NT2/D1 (cell line): Measurements from ENCODE around the gene SCCPDH.

Experiments used
- DNase-seq: peaks from one replicate; pipeline ENCODE4 v3.0.0-alpha.2; 2011; ENCODE audit warnings: low read depth, low spot score
- H3K27me3 ChIP-seq: 2 replicates; pipeline ENCODE4 v1.6.0; 2011; ENCODE audit warnings: mild to moderate bottlenecking; ENCODE audit not compliant: insufficient read length, insufficient read depth
- H3K36me3 ChIP-seq: 2 replicates; pipeline ENCODE4 v1.6.1; 2011; ENCODE audit warnings: mild to moderate bottlenecking, low read length, mixed read lengths; ENCODE audit not compliant: insufficient read depth, insufficient read length
- H3K4me1 ChIP-seq: 2 replicates; pipeline ENCODE4 v1.5.1; 2011; ENCODE audit not compliant: insufficient read depth, insufficient read length
- H3K4me3 ChIP-seq: 2 replicates; pipeline ENCODE4 v1.5.1; 2011; ENCODE audit warnings: low read depth; ENCODE audit not compliant: insufficient read length
- H3K9ac ChIP-seq: 2 replicates; pipeline ENCODE4 v1.6.0; 2011; ENCODE audit warnings: low read depth; ENCODE audit not compliant: insufficient read length
- H3K9me3 ChIP-seq: 2 replicates; pipeline ENCODE4 v1.5.1; 2011; ENCODE audit warnings: mild to moderate bottlenecking, low read length; ENCODE audit not compliant: insufficient read depth
- SUZ12 ChIP-seq: IDR thresholded peaks from 2 replicates; pipeline ENCODE4 v1.6.1; 2011; ENCODE audit not compliant: insufficient read length, insufficient read depth; ENCODE audit errors: extremely low read depth
- YY1 ChIP-seq: IDR thresholded peaks from 2 replicates; pipeline ENCODE4 v1.6.1; 2011; ENCODE audit not compliant: insufficient read length, insufficient read depth
- ZNF274 ChIP-seq: IDR thresholded peaks from 2 replicates; pipeline ENCODE4 v1.6.1; 2011; ENCODE audit warnings: mild to moderate bottlenecking, low read depth, low read length

Gene SCCPDH, protein sequence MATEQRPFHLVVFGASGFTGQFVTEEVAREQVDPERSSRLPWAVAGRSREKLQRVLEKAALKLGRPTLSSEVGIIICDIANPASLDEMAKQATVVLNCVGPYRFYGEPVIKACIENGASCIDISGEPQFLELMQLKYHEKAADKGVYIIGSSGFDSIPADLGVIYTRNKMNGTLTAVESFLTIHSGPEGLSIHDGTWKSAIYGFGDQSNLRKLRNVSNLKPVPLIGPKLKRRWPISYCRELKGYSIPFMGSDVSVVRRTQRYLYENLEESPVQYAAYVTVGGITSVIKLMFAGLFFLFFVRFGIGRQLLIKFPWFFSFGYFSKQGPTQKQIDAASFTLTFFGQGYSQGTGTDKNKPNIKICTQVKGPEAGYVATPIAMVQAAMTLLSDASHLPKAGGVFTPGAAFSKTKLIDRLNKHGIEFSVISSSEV

DNA sequence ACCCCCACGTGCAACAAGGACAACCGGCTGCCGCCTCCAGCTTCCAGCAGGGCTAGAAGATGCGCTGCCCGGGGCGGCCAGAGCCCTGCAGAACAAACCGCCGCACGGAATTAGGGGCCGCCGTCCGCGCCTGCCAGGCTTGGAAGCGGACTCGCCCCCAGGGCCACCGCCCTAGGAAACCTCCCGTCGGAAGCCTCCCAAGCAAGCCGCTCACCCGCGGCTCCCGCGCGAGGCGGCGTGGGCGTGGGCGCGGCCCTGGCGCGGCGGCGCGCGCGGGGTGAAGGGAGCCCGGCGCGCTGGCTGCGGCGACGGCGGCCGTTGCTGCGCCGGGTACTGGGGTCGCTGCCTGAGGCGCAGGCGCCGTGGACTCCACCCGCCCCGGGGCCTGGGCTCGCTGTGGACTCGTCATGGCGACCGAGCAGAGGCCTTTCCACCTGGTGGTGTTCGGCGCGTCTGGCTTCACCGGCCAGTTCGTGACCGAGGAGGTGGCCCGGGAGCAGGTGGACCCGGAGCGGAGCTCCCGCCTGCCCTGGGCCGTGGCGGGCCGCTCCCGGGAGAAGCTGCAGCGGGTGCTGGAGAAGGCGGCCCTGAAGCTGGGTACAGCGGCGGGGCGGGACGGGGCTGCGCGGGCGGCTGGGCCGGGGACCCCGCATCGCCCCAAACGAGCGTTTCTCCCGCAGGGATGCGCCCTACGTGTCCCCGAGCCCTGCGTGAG, at the start of gene SCCPDH:
Gene SCCPDH, plus strand, starts transcription at position 394 of the 715 bp plus-strand sequence. Its CDS starts 14 bp downstream, at position 408.
- Histone ChIP-seq H3K9me3 (peaks cover 13% of the 10 kb centered on the region), H3K36me3 (peaks cover 16% of the 10 kb centered on the region), H3K4me1 (no peaks in the 10 kb centered on the region), H3K4me3 (peak within 1 kb of the TSS; percentile 79), H3K9ac (peak within 1 kb of the TSS; percentile 90), H3K27me3 (peaks cover 36% of the 10 kb centered on the region)
- DNase-seq, result peak; percentile 57
- TF ChIP-seq YY1 (no peak), SUZ12 (no peak), ZNF274 (no peak)

DNA sequence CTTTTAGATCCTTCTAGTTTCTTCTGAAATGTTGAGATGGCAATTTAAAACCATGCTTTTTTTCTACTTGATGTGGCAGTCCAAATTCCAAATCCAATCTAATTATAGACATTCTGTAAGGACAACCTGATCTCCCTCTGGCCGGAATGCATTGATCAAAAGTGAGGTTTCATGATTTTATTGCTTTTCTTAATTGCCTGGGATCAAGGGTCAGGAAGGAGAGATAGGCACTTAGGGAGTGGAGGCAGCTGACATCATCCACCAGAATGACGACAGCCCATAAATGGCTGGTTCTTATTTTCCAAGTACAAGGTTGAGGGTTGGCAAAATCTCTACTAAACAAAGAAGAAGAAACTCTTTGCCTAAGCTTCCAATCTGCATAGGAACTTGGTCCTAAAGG, 46.4 kb upstream of the SCCPDH start:
- no peak overlapping the region for H3K9ac ChIP-seq
- no peaks in the 10 kb centered on the region for H3K27me3 ChIP-seq
- DNase-seq, result no peak
- no peaks in the 10 kb centered on the region for H3K36me3 ChIP-seq
- no peaks in the 10 kb centered on the region for H3K4me1 ChIP-seq
- TF ChIP-seq SUZ12, result no peak
- no peaks in the 10 kb centered on the region for H3K9me3 ChIP-seq
- H3K4me3 ChIP-seq, result no peak overlapping the region

GRCh38 chr1:246678816-246679793, 45.1 kb upstream of the SCCPDH start:
- Histone ChIP-seq H3K27me3 (no peaks in the 10 kb centered on the region), H3K9ac (no peak overlapping the region), H3K4me3 (no peak overlapping the region), H3K4me1 (no peaks in the 10 kb centered on the region), H3K9me3 (no peaks in the 10 kb centered on the region), H3K36me3 (no peaks in the 10 kb centered on the region)
- DNase-seq, result no peak
- TF ChIP-seq SUZ12, result no peak
- no peak for TF ChIP-seq YY1
- TF ChIP-seq ZNF274, result no peak

- Histone ChIP-seq H3K9ac (no peak overlapping the region), H3K9me3 (no peaks in the 10 kb centered on the region), H3K4me3 (no peak overlapping the region), H3K4me1 (no peaks in the 10 kb centered on the region), H3K36me3 (no peaks in the 10 kb centered on the region), H3K27me3 (no peaks in the 10 kb centered on the region)
- no peak for DNase-seq
- TF ChIP-seq SUZ12 (no peak), ZNF274 (no peak), YY1 (no peak)
These were observed 44.4 kb upstream of the SCCPDH start for GRCh38 chr1:246679794-246680177.

DNA sequence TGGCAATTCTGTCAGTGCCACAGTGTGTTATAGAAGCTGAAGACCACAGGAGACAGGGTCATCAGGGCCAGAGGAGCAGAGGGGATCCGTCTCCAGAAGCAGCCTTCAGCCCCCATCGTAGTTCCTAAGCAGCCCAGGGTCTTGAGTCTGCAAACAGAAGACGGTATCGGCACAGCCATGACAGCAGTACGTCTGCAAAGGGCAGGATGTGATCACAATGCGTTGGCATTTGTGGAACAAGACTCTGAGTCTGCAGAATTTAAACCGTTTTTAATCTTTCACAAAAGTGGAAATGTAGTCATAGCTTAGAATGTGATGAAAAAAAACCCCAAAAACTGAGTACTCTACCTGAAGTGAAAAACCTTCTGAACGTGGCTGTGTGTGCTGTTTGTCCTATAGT, 44.0 kb upstream of the SCCPDH start:
- Histone ChIP-seq H3K9me3 (no peaks in the 10 kb centered on the region), H3K27me3 (no peaks in the 10 kb centered on the region), H3K36me3 (no peaks in the 10 kb centered on the region), H3K4me1 (no peaks in the 10 kb centered on the region), H3K4me3 (no peak overlapping the region), H3K9ac (no peak overlapping the region)
- DNase-seq, result no peak
- TF ChIP-seq ZNF274 (no peak), YY1 (no peak), SUZ12 (no peak)

DNA sequence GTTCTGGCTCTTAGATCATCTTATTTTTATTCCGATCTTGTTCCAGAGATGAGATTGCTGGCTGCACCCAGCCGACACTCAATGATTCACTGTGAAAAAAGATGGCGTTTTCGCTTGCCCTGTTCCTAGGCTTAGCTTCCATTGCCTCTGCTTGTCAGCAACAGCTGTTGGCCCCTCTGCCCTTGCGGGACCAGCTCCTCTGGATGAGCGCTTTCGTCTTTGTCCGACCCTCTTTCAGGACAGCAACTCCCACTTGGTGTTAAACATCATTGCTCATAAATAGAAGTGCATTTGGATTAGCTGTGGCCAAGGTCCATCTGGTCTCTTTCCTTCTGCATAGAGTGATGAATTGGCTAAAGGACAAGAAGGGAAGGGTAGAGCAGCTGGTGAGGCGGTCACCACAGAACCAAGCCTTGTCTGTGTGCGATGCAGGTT, 43.5 kb upstream of the SCCPDH start:
- Histone ChIP-seq H3K4me3 (no peak overlapping the region), H3K9ac (no peak overlapping the region), H3K36me3 (no peaks in the 10 kb centered on the region), H3K27me3 (no peaks in the 10 kb centered on the region), H3K4me1 (no peaks in the 10 kb centered on the region), H3K9me3 (no peaks in the 10 kb centered on the region)
- no peak for TF ChIP-seq SUZ12
- TF ChIP-seq YY1, result no peak
- TF ChIP-seq ZNF274, result no peak
- DNase-seq, result no peak
